ENCODE data around the gene RRAD.
A peak's percentile ranks its signal among the peaks of the same experiment; 100 is the strongest.
"Not testable (repeated sequence)": the region's sequence is repeated elsewhere in the genome, so short reads cannot be mapped to it uniquely, and the experiment has no call there.

RRAD gene

DNA sequence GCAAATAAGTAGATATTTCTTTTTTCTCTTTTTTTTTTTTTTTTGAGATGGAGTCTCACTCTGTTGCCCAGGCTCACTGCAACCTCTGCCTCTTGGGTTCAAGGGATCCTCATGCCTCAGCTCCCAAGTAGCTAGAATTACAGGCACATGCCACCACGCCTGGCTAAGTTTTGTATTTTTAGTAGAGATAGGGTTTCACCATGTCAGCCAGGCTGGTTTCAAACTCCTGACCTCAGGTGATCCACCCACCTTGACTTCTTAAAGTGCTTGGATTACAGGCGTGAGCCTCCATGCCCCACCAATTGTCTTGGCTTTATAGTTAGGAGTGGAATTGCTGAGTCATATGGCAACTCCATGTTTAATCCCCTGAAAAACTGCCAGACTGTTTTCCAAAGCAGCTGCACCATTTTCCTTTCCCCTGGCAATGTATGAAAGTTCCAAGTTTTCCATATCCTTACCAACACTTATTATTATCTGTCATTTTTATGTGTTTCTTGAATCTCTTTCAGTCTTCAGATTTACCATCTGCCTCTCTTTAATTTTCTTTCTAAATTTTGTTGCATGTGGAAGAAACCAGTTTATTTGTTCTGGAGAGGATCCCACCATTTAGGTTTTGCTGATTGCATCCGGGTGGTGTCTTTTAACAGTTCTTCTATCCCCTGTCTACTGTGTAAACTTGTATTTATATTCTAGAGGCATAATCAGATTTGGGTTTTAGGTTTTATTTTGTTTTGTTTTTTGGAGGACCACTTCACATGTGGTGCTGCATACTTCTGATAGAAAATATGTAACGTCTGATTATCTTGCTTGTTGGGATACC is 25.8 kb upstream of the RRAD start:
- DNase-seq = no peak

DNA sequence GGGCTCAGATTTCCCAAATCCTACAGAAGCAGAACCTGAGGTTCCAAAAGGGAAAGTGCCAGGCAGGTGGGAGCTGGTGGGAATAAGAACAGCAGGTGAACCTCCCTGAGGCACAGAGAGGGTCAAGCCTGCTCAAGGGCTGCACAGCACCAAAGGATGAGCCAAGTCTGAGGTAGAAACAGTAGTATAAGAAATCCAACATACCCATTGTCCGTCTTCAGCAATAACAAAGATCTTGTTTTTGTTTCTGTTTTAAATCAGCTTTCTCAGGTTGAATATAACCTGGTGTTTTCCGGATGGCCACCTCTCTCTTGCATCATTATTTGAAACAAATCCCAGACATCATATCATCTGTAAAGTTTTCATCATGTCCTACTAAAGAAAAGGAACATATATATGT is 25.1 kb upstream of the RRAD start:
- no peak for DNase-seq

DNA sequence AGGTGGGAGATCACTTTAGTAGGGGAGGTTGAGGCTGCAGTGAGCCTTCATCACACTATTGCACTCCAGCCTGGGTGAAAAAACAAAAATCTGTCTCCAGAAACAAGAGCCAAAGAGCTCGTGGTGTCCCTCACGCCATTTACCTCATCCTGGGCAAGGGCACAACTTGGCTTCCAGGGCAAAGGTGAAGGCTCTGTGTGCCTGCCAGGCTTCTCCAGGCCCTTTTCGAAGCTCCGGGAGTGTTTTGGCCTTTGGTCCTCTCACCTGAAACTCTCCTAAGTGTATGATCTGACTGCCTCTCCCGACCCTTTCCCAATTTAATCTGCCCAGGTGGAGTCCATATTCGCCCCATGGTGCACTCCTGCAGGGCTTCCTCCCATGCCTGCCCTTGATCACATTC is 24.1 kb upstream of the RRAD start:
- no peak for DNase-seq

DNA sequence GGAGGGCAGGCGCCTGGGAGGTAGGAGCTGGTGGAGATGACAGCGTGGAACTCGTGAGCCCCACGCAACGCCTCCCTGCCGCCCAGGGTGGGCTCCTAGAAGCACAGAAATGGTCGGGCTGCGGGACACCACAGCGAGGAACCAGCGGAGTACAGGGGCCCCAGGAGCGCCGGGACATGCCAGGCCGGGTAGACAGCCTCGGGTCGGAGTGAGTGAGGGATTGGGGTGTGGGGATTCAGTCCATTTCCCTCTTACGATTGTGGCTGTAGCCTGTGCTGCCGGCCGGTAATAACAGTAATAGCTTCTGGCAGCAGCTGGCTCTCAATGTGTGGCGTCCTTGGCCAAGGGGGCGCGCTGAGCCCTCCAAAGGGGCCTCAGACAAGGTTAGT is 23.5 kb upstream of the RRAD start:
- no peak for DNase-seq

DNA sequence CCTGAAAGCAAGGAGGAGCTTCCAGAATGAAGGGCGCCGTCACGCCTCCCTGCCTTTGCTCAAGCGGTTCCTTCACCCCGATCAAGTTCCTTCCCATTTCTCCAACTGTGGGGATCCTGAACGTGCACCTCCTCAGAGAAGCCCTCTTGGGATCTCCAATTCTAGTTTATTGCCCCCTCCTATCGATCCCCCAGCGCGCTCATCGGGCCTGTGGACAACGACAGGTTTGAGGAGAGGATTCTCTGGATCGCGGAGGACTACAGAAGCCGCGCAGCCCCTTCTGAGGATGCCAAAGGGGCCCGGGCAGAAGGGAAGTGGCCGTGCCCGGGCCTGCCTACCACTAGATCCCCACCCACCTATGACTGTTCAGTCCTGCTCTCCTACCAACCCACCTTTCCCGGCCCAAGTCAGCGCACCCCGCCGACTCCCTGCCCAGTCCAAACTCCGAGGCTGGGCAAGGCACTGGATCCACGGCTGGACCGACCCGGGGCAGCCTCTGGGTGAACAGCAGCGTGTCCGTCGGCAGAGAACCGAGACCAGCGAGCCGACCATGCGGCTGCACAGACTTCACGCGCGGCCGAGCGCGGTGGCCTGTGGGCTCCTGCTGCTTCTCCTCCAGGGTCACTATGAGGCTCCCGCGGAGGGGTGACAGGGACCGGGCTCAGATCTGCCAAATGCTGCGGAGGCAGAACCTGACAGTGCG is 22.9 kb upstream of the RRAD start:
- no peak for DNase-seq

DNA sequence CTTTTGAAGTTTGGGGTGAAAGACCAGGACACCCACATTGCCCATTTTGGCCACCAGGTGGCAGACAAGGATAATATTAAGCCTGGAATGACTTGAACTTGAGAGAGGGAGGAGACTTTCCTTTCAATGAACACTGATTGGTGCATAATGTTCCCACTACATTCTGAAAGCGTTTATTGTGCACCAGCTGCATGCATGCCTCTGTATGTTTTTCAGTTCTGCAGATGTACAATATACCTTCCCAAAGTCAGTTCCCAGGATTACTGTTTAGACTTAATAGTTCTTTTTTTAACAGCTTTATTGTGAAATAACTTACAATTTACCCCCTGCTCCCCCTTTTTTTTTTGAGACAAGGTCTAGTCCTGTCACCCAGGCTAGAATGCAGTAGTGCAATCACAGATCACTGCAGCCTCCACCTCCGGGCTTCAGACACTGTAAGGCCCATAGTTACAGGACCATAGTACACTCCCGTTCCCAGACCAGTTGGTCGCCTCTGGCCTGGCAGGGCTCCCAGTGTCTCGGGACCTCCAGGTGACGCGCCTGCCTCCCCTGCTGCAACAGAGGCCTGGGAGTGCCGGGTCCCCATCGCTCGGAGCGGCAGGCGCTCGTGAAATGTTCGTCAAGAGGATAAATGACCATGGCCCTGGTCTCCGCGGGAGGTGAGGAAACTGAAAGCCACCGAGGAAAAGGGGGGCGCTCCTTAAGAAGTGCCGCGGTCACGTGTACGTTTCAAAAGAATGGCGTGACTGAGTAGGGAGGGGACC is 22.1 kb upstream of the RRAD start:
- DNase-seq = peak; percentile 82

DNA sequence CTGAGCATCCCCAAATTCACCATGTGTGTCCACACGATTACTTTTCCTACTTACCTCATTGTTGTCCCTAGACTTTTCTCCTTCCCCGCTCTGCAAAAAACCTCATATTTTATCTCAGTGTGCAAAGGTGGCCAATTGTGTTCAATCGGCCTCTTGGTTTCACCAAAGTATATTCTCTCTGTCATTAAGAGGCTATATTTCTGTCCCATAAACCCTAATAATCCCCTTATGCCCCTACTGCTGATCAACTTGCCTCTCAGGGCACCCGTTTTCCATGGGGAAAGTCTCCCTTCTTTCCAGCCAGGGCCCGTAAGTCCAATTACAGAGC is 21.6 kb upstream of the RRAD start:
- no peak for DNase-seq

DNA sequence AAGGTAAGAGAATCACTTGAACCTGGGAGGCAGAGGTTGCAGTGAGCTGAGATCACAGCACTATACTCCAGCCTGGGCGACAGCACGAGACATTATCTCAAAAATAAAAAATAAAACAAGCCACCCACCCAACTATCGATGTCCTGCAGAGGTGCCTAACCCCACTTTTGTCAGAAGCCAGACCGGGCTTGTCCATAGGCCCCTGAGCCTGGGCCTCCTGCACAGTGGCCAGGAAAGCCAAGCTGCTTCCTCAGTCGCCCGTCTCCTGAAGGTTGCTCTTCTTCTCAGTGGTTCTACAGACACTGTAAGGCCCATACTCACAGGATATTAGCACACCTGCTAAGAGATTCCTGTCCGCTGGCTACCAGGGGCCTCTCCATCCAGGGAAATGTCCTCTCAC is 21.2 kb upstream of the RRAD start:
- no peak for DNase-seq

DNA sequence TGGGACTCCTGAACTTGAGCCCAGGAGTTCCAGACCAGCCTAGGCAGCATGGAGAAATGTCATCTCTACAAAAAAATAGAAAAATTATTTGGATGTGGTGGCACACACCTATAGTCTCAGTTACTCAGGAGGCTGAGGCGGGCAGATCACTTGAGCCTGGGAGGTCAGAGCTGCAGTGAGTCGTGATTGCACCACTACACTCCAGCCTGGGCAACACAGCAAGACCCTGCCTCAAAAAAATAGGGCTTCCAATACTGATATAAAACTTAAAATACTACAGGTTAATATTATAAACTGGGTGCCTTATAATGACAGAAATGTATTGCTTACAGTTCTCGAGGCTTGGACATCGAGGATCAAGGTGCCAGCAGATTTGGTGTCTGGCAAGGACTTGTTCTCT is 20.6 kb upstream of the RRAD start:
- no peak for DNase-seq

DNA sequence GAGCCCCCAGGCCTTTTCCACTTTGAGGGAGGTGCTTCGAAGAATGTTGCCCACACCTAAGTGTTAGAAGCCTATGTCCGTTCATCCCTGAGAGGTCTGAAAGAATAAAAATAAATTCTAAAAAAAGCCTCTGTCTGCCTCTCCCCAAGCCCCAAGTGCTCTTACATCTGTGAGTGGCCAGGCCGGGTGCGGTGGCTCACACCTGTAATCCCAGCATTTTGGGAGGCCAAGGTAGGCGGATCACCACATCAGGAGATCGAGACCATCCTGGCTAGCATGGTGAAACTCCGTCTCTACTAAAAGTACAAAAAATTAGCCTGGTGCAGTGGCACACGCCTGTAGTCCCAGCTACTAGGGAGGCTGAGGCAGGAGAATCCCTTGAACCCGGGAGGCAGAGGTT is 19.6 kb upstream of the RRAD start:
- DNase-seq = not testable (repeated sequence)

DNA sequence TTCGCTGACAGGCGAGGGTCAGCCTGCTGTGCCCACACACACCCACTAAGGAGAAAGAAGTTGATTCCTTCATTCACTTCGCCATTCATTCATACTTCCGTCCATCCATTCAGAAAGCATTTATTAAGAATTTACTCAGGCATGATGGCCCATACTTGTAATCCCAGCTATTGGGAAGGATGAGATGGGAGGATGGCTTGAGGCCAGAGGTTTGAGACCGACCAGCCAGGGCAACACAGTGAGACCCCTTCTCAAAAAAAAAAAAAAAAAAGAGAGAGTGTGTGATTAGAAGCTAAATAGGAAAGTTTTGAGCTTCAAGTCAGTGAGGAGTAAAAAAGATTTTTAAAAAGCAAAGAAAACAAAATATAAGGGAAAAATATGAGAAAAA is 18.7 kb upstream of the RRAD start:
- DNase-seq = no peak

DNA sequence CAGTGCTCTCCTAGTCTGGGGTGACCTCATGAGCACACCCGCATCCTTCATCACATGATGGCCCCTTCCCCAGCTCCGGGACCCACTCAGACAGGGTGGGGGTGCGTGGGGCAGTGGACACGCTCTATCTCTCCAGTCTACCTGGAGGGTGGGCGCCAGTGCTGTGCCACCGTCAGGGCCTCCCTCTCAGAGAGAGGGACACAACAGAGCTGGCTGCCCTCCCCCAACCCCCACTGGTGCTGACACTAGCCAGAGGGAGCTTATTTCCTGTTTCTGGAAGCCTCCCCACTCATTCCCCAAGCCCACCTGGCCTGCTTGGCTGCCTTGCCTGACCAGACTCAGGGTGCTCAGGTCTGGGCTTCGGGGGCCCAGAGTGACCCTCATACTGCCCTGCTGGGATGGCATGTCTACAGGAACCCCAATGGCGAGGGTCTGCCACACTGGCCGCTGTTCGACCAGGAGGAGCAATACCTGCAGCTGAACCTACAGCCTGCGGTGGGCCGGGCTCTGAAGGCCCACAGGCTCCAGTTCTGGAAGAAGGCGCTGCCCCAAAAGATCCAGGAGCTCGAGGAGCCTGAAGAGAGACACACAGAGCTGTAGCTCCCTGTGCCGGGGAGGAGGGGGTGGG is 18.2 kb upstream of the RRAD start:
- no peak for DNase-seq

DNA sequence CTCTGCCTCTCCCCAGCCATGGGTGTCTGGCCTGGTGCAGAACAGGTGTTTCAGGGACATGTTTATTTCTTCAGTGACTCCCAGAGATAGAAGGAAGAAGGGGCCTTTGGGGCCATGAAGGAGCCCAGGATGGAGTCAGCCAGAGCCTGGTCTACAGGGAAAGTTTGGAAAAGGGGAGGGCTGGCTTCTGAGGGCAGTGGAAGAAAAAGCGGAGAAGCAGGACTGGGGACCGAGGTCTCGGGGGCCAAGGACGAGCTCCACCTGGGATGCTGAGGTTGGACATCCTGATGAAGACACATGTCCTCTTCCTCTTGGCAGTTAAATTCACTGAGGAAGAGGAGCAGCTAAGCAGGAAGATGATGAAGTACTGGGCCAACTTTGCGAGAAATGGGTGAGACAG is 17.6 kb upstream of the RRAD start:
- no peak for DNase-seq

DNA sequence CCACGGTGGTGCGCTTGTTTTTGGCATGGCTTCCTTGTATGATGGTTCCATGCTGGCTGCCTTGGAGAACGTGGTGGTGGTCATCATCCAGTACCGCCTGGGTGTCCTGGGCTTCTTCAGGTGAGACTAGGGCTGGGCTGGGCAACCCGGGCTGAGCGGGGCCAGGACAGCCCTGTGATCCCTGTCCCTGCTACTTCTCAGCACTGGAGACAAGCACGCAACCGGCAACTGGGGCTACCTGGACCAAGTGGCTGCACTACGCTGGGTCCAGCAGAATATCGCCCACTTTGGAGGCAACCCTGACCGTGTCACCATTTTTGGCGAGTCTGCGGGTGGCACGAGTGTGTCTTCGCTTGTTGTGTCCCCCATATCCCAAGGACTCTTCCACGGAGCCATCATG is 14.9 kb upstream of the RRAD start:
- no peak for DNase-seq

DNA sequence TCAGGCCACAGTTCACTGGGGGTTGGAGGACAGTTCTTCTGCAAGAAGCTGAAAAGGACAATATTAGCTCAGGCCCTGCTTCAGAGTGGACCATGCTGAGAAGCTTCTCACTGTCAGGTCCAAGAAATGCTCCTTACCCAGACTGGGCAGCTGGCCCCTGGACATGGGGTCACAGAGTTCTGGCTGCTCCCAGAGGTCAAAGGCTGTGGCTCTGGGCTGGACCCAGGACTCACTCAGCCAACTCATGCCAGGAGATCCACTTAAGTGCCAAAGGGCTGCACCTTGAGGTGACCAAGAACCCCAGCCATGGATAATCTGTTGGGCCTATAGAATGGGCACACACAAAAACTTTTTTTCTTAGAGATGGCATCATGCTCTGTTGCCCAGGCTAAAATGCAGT is 14.0 kb upstream of the RRAD start:
- DNase-seq = no peak

DNA sequence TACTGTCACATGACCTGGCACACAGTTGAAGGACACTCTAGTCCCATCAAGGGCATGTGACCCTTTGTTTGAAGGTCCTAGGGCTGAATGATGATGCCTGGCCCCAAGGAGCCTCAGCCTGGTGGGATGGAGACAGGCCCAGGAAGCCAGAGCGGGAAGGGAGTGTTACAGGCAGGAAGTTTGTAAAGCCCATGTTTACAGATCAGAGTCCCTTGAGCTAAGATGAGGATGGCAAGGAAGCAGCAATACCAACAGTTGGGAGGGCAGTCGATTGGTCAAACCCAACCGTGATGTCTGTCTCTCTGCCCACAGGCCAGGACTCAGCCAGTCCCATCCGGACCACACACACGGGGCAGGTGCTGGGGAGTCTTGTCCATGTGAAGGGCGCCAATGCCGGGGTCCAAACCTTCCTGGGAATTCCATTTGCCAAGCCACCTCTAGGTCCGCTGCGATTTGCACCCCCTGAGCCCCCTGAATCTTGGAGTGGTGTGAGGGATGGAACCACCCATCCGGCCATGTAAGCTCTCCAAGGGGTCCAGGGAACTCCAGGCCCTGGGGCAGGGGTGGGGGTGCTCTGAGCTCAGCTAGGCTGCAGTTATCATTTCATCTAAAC is 12.5 kb upstream of the RRAD start:
- no peak for DNase-seq

DNA sequence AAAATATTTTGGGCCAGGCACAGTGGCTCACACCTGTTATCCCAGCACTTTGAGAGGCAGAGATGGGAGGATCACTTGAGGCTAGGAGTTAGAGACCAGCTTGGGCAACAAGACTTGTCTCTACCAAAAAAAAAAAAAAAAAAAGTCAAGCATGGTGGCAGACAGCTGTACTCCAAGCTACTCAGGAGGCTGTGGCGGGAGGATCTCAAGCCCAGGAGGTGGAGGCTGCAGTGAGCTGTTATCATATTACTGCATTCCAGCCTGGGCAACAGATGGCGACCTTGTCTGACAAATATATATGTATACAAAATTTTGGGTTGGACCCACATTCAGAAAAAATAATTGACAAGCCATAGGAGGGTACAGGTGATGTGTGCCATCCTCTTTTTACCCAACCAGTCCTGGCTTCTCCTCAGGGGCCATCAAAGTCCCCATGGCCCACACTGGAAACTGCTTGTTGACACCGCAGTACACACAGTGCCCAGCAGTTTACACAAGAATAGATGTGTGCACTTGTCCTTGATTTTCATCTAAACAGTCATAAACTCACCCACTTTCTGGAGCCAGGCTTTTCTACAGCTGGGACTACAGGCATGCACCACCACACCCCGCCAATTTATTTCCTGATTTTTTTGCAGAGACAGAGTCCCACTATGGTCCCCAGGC is 11.7 kb upstream of the RRAD start:
- DNase-seq = no peak

DNA sequence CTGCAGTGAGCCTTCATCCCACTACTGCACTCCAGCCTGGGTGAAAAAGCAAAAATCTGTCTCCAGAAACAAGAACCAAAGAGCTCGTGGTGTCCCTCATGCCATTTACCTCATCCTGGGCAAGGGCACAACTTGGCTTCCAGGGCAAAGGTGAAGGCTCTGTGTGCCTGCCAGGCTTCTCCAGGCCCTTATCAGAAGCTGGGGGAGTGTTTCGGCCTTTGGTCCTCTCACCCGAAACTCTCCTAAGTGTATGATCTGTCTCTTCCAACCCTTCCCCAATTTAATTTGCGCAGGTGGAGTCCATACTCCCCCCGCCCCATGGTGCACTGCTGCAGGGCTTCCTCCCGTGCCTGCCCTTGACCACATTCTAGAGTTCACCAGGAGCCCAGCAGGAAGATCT is 11.1 kb upstream of the RRAD start:
- no peak for DNase-seq

DNA sequence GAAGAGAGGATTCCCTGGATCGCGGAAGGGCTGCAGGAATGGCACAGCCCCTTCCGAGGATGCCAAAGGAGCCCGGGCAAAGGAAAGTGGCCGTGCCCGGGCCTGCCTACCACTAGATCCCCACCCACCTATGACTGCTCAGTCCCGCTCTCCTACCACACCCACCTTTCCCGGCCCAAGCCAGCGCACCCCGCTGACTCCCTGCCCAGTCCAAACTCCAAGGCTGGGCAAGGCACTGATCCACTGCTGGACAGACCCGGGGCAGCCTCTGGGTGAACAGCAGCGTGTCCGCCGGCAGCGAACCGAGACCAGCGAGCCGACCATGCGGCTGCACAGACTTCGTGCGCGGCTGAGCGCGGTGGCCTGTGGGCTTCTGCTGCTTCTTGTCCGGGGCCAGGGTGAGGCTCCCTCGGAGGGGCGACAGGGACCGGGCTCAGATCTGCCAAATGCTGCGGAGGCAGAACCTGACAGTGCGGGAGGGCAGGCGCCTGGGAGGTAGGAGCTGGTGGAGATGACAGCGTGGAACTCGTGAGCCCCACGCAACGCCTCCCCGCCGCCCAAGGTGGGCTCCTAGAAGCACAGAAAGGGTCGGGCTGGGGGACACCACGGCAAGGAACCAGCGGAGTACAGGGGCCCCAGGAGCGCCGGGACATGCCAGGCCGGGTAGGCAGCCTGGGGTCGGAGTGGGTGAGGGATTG is 10.1 kb upstream of the RRAD start, which contains the start of gene CES2:
TSS of gene CES2 (plus strand) at position 203 of the 698 bp plus-strand sequence. CDS start at position 323, 120 bp downstream.
- DNase-seq = no peak

DNA sequence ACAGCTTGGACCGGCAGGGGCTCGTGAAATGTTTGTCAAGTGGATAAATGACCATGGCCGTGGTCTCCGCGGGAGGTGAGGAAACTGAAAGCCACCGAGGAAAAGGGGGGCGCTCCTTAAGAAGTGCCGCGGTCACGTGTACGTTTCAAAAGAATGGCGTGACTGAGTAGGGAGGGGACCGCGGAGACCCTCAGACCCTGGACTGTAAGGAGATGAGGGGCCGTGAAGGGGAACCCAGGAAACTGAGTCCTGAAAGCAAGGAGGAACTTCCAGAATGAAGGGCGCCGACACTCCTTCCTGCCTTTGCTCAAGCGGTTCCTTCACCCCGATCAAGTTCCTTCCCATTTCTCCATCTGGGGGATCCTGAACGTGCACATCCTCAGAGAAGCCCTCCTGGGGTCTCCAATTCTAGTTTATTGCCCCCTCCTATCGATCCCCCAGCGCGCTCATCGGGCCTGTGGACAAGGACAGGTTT is 9.5 kb upstream of the RRAD start:
- DNase-seq = not testable (repeated sequence)

DNA sequence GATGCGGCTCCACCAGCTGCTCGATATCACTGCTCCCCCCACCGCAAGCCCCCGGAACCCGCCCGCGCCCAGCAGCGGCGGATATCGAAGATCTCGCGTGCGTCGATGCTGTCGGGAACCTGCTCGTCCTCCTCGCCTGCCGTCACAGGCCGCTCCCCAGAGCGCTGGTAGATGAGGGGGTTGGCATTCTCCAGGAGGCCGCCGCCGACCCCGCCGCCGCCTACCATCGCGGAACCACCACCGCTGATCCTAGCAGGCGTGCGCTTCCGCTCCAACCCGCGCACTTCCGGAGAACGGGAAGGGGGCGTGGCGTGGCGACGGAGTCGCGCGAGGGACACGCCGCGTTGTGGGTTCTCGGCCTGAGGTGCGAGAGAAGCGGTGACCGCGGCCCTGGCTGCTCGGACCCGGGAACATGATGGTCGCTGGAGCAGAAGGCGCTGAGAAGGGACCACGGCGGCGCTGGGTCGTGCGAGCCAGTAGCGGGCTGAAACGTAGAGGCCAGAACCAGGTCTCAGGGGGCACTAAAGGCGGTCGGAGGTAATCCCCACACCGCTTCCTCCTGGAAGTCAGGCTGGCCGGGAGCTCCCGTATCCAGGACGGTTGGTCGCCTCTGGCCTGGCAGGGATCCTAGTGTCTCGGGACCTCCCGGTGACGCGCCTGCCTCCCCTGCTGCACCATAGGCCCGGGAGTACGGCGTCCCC is 9.0 kb upstream of the RRAD start, which contains the start of gene CIAO2B:
TSS of gene CIAO2B (minus strand) at position 265 of the 701 bp plus-strand sequence. CDS start at position 227, 38 bp downstream.
- DNase-seq = peak; percentile 93

Data from activated CD4-positive, CD25-positive, alpha-beta regulatory T cell treated with anti-CD3 and anti-CD28 coated beads, Interleukin-2, amount 50 U/mL, for 72 hours (primary cell).